SH-SY5Y (cell line): Measurements from ENCODE around the gene GOLGA6L1.

Source experiments
- GATA2 ChIP-seq: IDR thresholded peaks from 2 replicates; pipeline ENCODE4 v1.6.1; 2011; ENCODE audit warnings: mild to moderate bottlenecking, low read depth, low read length
- GATA3 ChIP-seq: IDR thresholded peaks from 2 replicates; pipeline ENCODE4 v1.6.1; 2011; ENCODE audit warnings: low read depth, mild to moderate bottlenecking, low read length, moderate library complexity

- no peak for TF ChIP-seq GATA2
- no peak for TF ChIP-seq GATA3
Measured at GRCh38 chr15:23079766-23080165, 56.9 kb downstream of the GOLGA6L1 start.
